ENCODE data around the gene CMPK1.

The CMPK1 gene

DNA sequence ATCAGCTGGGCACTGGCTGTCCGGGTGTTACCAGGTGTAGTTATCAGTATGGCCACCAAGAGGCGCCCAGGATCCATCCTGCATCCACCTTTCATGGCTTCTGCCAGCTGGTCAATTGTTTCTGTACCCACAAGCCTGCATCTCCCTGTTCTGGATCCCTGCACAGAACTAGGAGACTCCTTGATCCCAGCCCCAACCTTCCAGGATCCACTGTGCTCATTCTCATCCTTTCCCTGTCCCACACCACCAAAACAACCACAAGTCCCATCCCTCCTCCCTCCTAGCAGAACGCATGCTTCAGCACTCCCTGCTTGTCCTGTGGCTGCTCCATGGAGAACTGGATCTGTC, 55.3 kb downstream of the CMPK1 start:
- no peak for TF ChIP-seq EZH2phosphoT487 (IDR thresholded peaks at IDR 0.05; ENCODE audit: borderline replicate concordance)
- TF ChIP-seq, protein P1, sequence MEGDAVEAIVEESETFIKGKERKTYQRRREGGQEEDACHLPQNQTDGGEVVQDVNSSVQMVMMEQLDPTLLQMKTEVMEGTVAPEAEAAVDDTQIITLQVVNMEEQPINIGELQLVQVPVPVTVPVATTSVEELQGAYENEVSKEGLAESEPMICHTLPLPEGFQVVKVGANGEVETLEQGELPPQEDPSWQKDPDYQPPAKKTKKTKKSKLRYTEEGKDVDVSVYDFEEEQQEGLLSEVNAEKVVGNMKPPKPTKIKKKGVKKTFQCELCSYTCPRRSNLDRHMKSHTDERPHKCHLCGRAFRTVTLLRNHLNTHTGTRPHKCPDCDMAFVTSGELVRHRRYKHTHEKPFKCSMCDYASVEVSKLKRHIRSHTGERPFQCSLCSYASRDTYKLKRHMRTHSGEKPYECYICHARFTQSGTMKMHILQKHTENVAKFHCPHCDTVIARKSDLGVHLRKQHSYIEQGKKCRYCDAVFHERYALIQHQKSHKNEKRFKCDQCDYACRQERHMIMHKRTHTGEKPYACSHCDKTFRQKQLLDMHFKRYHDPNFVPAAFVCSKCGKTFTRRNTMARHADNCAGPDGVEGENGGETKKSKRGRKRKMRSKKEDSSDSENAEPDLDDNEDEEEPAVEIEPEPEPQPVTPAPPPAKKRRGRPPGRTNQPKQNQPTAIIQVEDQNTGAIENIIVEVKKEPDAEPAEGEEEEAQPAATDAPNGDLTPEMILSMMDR (conservative IDR thresholded peaks at IDR 0.05; ENCODE audit: low read length) = peak; percentile 80
- no peaks in the 10 kb centered on the region for H3K9me2 ChIP-seq (replicated peaks; ENCODE audit: low read depth, low read length)
- no peak overlapping the region for H2AFZ ChIP-seq (ENCODE audit: low read length)
- H3K4me2 ChIP-seq (ENCODE audit: low read depth, low read length, poor library complexity, severe bottlenecking) = no peak overlapping the region
- H3K27me3 ChIP-seq (ENCODE audit: insufficient read depth, low read length, poor library complexity, severe bottlenecking) = no peaks in the 10 kb centered on the region
- H3K36me3 ChIP-seq (ENCODE audit: insufficient read depth, low read length) = no peaks in the 10 kb centered on the region
- no peaks in the 10 kb centered on the region for H3F3A ChIP-seq (ENCODE audit: low read depth)
- no peaks in the 10 kb centered on the region for H3K4me1 ChIP-seq (ENCODE audit: insufficient read depth, low read length, poor library complexity, severe bottlenecking)
- no peaks in the 10 kb centered on the region for H3K79me2 ChIP-seq (ENCODE audit: insufficient read depth, low read length)
- no peaks in the 10 kb centered on the region for H4K20me1 ChIP-seq (ENCODE audit: insufficient read depth, low read length, poor library complexity, severe bottlenecking)
- no peak overlapping the region for H3K9ac ChIP-seq (ENCODE audit: low read depth, low read length, poor library complexity, severe bottlenecking)
- no peaks in the 10 kb centered on the region for H3K9me3 ChIP-seq (ENCODE audit: insufficient read depth, low read depth, low read length)
- H3K4me3 ChIP-seq (ENCODE audit: low read length, poor library complexity, severe bottlenecking) = no peak overlapping the region

- Histone ChIP-seq H2AFZ (ENCODE audit: low read length) (no peak overlapping the region), H3K4me3 (ENCODE audit: low read length, poor library complexity, severe bottlenecking) (no peak overlapping the region), H3K9me2 (replicated peaks; ENCODE audit: low read depth, low read length) (no peaks in the 10 kb centered on the region), H3K27me3 (ENCODE audit: insufficient read depth, low read length, poor library complexity, severe bottlenecking) (no peaks in the 10 kb centered on the region), H3K4me1 (ENCODE audit: insufficient read depth, low read length, poor library complexity, severe bottlenecking) (no peaks in the 10 kb centered on the region), H4K20me1 (ENCODE audit: insufficient read depth, low read length, poor library complexity, severe bottlenecking) (no peaks in the 10 kb centered on the region), H3K4me2 (ENCODE audit: low read depth, low read length, poor library complexity, severe bottlenecking) (no peak overlapping the region), H3K79me2 (ENCODE audit: insufficient read depth, low read length) (no peaks in the 10 kb centered on the region), H3K36me3 (ENCODE audit: insufficient read depth, low read length) (no peaks in the 10 kb centered on the region), H3K9me3 (ENCODE audit: insufficient read depth, low read depth, low read length) (no peaks in the 10 kb centered on the region), H3K9ac (ENCODE audit: low read depth, low read length, poor library complexity, severe bottlenecking) (no peak overlapping the region), H3F3A (ENCODE audit: low read depth) (no peaks in the 10 kb centered on the region)
- no peak for TF ChIP-seq EZH2phosphoT487 (IDR thresholded peaks at IDR 0.05; ENCODE audit: borderline replicate concordance)
- TF ChIP-seq, protein P1 (conservative IDR thresholded peaks at IDR 0.05; ENCODE audit: low read length) = no peak
Measured at GRCh38 chr1:47389731-47390130, 56.1 kb downstream of the CMPK1 start.

- Histone ChIP-seq H3K79me2 (ENCODE audit: insufficient read depth, low read length) (no peaks in the 10 kb centered on the region), H3K9me2 (replicated peaks; ENCODE audit: low read depth, low read length) (no peaks in the 10 kb centered on the region), H3K27me3 (ENCODE audit: insufficient read depth, low read length, poor library complexity, severe bottlenecking) (no peaks in the 10 kb centered on the region), H3K4me2 (ENCODE audit: low read depth, low read length, poor library complexity, severe bottlenecking) (no peak overlapping the region), H2AFZ (ENCODE audit: low read length) (no peak overlapping the region), H3K9me3 (ENCODE audit: insufficient read depth, low read depth, low read length) (no peaks in the 10 kb centered on the region), H3K4me3 (ENCODE audit: low read length, poor library complexity, severe bottlenecking) (no peak overlapping the region), H3K36me3 (ENCODE audit: insufficient read depth, low read length) (no peaks in the 10 kb centered on the region), H3K4me1 (ENCODE audit: insufficient read depth, low read length, poor library complexity, severe bottlenecking) (no peaks in the 10 kb centered on the region), H4K20me1 (ENCODE audit: insufficient read depth, low read length, poor library complexity, severe bottlenecking) (no peaks in the 10 kb centered on the region), H3F3A (ENCODE audit: low read depth) (no peaks in the 10 kb centered on the region), H3K9ac (ENCODE audit: low read depth, low read length, poor library complexity, severe bottlenecking) (no peak overlapping the region)
- TF ChIP-seq, protein P1 (conservative IDR thresholded peaks at IDR 0.05; ENCODE audit: low read length) = no peak
- no peak for TF ChIP-seq EZH2phosphoT487 (IDR thresholded peaks at IDR 0.05; ENCODE audit: borderline replicate concordance)
Measured at GRCh38 chr1:47390843-47391242, 57.3 kb downstream of the CMPK1 start.

Data from Loucy (cell line).